HG02571 (cell line): Measurements from ENCODE around the gene ENPP3.

ENCODE experiments used
- ATAC-seq: cut with Tn5 transposase; IDR thresholded peaks from one replicate; pipeline ENCODE4 v1.9.1; 2021; ENCODE audit warnings: mild to moderate bottlenecking, moderate library complexity; ENCODE audit not compliant: unreplicated experiment

Gene ENPP3

DNA sequence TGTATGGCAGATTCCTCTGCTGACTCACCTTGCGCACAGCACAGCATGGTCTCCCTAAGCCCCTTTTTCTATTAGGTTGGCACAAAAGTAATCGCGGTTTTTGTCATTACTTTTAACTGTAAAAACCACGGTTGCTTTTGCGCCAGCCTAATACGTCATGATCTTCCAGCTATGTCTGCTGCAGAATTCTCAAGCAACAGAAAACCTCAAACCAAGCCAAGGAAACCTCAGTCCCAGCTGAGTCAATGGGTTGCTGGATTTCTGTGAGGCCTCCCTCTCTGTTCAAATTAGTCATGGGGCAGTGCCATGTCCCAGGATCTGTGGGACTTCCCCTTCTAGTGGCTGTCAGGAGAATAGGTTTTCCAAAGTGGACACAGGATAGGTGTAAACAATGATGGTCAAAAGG, 155.0 kb downstream of the ENPP3 start:
- no peak for ATAC-seq

DNA sequence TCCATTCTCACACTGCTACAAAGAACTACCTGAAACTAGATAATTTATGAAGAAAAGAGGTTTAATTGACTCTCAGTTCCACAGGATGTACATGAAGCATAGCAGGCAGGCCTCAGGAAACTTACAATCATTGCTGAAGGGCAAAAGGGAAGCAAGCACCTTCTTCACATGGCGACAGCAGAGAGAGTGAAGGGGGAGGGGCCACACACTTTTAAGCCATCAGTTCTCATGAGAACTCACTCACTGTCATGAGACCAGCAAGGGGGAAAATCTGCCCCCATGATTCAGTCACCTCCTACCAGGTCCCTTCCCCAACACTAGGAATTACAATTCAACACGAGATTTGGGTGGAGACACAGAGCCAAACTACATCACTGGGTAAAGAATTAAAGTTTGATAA, 158.3 kb downstream of the ENPP3 start:
- ATAC-seq, result no peak
